ENCODE data around the gene DHPS.

DHPS gene

DNA sequence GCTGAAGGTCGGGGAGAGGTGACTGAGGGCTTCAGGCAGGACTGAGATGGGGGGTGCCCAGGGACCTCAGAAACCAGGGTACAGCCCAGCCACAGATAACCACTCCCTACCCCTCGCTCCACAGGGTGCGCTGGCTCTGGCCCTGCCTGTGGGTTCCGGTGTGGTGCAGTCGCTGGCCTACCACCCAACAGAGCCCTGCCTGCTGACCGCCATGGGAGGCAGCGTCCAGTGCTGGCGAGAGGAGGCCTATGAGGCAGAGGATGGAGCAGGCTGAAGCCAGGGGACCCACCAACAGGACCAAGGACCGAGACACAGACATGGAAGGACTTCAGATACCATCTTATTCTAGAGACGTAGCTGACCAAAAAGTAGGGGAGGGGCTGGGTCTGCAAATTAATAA is 6.3 kb downstream of the DHPS start:
- no peak for DNase-seq (ENCODE audit: low read depth in 2 of 2)

DNA sequence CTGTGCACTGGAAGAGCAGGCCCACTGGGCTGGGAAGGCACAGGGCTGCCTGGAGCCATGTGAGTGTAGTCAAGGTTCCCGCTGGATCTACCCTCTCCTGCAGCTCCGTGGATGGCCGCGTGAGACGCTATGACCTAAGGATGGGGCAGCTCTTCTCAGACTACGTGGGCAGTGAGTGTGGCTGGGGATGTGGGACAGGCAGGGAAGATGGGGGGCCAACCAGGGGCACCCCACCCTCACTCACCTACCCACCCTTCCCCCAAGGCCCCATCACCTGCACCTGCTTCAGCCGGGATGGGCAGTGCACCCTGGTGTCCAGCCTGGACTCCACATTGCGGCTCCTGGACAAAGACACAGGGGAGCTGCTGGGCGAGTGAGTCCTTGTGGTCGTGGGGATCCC is 8.9 kb downstream of the DHPS start:
- no peak for DNase-seq (ENCODE audit: low read depth in 2 of 2)

DNA sequence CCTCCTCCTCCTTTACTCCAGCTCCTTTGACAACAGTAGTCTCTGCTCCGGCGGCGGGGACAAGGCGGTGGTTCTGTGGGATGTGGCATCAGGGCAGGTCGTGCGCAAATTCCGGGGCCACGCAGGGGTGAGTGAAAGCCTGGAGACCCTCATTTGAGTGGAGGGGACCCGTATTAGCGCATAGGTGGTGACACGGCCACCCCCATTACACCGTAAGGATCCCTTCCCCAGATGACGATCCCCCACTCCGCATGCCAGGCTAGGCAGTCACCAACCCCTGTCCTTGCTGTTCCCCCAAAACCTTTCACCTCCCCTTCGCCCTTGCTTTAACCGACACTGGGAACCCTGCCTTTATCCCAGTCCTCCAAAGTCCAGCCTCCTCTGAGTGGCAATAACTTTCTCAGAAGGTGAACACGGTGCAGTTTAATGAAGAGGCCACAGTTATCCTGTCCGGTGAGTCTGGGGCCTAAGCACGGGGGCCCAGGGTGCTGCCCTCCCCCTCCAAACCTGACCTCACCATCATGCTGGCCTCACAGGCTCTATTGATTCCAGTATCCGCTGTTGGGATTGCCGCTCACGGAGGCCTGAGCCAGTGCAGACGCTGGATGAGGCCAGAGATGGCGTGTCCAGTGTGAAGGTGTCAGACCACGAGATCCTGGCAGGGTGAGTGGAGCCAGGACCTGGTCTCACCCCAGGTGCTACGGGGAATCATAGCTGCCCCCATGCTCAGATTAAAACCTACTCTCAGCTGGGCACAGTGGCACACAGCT is 11.3 kb downstream of the DHPS start:
- DNase-seq (ENCODE audit: low read depth in 2 of 2): no peak

- peak; percentile 52 to 54 for DNase-seq (ENCODE audit: low read depth in 2 of 2)
Observed at GRCh38 chr19:12669270-12670158, 12.2 kb downstream of the DHPS start.

DNA sequence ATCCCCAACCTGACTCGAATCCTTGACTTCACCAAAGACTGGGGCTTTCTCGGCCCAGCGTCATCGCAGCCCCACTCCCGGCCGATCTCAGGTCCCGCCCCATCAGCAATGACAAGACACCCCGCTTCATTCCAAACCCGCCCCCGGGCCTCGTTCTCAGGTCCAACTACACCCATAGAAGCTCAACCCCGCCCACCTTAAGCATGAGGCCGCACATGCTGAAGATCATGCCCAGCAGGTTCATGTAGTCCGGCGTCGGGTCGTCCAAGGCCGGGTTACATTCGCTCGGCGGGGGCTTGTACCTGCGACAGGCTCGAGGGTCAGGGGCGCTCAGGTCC is 12.8 kb downstream of the DHPS start:
- peak; percentile 38 to 53 for DNase-seq (ENCODE audit: low read depth in 2 of 2)

DNA sequence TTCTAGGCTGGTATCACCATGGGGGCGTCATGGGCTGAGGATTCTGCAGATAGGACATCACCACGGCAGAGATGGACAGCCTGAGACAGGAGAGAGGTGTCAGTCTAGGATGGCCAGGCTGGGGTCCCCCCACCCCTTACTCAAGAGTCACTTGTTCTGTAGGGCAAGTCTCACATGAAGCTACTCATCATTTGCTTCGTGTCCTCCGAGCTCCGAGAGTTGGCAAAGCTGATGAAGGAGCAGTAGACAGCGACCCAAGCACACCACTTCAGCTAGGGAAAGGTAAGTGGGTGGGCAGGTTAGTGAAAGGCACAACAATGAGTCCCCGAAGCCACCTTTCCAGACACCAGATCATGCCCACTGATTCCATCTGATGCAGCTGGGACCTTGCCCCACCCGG is 13.3 kb downstream of the DHPS start:
- no peak for DNase-seq (ENCODE audit: low read depth in 2 of 2)

- no peak for DNase-seq (ENCODE audit: low read depth in 2 of 2)
Observed at GRCh38 chr19:12667731-12668302, 13.9 kb downstream of the DHPS start.

DNA sequence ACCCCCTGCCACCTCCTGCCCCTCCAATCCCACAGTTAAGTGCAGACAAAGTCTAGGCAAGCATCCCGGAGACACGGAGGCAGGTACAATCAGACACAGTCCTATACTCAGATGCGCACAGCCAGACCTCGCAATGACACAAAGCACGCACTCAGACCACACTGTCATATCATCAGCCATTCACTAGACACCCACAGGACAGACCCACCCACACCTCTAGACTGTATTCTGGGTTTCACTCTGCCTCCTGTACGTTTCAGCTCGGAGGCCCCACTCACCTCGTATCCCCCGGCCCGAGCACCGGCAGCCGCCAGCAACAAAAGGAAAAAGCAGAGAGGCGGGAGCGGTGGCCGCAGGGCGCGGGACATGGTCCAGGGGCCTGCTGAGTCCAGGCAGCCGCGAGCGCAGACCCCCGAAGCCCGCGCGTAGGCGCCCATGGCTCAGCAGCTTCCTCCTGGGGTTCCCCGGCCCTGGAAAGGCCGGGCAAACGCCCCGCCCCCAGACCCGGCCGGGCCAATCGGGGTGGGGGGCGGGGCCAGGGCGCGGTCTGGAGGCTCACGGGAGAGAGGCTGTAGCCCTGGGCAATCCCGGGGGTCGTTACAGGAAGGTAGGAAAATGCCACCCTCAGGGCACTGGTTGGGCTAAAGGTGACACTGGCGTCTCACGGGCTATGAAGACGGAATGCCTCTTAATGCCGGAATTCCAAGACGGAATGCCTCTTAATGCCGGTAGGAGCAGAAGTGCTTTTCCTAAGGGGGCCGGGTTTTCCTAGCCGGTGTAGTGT is 15.2 kb downstream of the DHPS start, which contains the start of the genes MAN2B1 and WDR83:
Gene MAN2B1, minus strand, starts transcription at position 478 of the 784 bp plus-strand sequence. Its CDS starts 41 bp downstream, at position 437.
Gene WDR83, plus strand, starts transcription at position 543 of the 784 bp plus-strand sequence. CDS start 2,984 bp downstream, outside the sequence.
- DNase-seq (ENCODE audit: low read depth in 2 of 2): peak; percentile 53 to 56

DNA sequence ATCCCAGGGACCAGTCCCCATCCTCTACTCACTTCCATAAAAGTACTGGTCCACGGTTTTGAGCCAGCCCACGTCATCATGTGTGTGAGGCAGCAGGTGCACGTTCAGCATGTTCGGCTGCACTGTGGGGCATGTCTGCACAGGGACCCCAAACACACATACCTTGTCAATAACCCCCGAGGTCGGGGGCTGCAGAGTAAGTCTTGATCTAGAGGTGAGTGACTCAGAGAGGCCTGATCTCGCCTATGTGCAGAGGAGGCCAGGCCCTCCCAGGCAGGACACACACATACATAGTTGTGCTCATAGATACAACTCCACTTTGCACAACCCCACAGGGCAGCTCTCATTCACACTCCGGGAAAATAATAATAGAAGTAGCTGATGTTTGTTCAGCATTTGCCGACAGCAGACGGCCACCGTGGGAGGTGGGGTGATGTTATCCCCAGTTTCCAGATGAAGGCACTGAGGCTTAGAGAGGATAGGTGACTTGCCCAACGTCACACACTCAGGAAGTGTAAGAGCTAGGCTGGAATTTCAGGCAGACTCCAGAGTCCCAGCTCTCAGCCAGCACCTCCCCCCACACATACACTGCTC is 15.9 kb downstream of the DHPS start:
- DNase-seq (ENCODE audit: low read depth in 2 of 2): no peak

GRCh38 chr19:12665281-12665573 is 16.5 kb downstream of the DHPS start:
- DNase-seq (ENCODE audit: low read depth in 2 of 2): no peak

DNA sequence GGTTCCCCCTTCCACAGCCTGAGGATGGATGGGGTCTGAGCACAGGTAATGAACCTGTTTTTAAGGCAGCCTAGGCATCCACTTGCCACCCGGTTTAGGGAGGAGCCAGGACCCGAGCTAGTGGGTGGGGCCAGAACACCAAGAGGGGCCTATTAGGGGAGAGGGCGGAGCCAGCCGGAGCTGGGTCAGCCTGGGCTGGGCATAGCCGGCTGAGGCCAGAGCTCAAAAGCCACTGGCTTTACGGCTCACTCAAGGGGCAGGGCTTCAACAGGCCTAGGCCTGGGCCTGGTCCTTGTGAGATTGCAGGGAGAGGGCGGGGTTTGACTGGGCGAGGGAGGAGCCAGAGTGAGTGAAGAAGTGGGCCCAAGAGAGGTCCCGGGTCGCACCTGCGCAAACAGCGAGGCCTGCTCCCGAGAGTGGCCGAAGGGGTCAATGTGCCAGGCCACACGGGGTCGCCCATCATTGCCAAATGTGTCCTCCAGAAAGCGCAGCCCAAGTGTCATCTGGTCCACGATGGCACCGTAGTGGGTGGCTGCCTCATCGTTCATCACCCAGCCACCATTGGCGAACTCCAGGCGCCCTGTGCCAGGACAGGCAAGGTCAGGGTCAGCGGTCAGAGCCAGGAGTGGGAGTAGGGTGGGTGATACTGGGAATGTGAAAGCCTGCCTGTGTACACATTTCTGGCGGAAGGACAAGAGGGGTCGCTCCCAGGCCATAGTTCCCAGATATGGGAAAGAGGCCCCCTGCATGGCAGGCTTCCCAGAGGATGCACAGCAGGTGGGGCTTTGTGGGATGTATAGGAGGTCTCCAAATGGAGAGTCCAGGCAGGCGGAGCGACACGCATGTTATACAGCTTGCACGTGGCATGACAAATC is 17.0 kb downstream of the DHPS start:
- no peak for DNase-seq (ENCODE audit: low read depth in 2 of 2)

DNA sequence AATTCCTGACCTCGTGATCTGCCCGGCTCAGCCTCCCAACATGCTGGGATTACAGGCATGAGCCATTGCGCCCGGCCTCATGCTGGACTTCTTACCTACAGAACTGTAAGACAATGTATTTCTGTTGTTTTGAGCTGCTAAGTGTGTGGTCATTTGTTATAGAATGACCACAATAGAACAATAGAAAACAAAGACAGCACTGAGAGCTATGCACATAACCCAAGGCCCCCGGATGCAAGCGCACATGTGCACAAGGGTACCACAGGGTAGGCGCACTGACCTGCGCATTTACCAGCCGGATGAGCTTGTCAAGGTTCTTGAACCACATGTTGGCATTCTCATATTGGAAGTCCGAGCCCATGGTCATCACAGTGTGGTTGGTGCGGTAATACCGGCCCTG is 20.7 kb downstream of the DHPS start:
- no peak for DNase-seq (ENCODE audit: low read depth in 2 of 2)

GRCh38 chr19:12657966-12658365 is 23.7 kb downstream of the DHPS start:
- DNase-seq (ENCODE audit: low read depth in 2 of 2): no peak

GRCh38 chr19:12656899-12657571 is 24.6 kb downstream of the DHPS start:
- DNase-seq (ENCODE audit: low read depth in 2 of 2): no peak

- DNase-seq (ENCODE audit: low read depth in 2 of 2): no peak
Observed at GRCh38 chr19:12655546-12655945, 26.1 kb downstream of the DHPS start.

- DNase-seq (ENCODE audit: low read depth in 2 of 2): no peak
Observed at GRCh38 chr19:12652219-12652618, 29.5 kb downstream of the DHPS start.

DNA sequence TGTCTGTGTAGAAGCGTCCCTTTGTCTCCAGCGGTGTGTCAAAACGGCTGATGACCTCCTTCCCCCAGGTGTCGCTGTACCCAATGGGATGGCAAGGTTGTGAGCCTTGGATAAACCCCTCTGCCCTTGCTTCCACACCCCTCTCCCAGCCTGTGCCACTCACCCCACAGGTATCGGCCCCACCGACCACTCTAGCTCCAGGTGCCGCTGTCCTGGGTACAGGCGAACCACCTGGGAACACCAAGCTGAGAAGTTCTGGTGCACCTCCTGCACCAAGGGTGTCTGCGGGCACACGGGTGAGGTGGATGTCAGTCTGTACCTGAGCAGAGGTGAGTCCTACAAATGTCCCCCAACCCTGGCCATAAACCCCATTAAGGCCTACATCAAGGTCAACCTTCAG is 31.7 kb downstream of the DHPS start:
- DNase-seq (ENCODE audit: low read depth in 2 of 2): no peak

DNA sequence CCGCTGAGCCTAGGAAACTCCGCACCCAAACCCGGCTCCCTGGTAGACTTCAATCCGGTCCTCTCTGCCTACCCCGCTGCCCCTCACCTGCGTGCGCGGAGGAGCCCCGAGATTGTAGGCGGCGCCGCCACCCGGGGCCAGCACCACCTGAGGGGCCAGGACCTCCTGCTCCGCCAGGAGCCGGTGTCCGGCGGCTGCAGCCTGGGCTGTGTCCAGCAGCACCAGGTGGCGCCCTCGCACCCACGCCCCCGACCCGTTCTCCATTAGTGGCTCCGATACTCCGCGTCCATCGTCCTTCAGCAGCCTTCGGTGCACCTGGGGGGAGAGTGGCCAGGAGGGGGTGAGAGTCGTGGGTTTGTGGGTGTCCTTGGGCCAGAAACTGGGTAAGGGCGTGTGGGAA is 33.6 kb downstream of the DHPS start:
- no peak for DNase-seq (ENCODE audit: low read depth in 2 of 2)

DNA sequence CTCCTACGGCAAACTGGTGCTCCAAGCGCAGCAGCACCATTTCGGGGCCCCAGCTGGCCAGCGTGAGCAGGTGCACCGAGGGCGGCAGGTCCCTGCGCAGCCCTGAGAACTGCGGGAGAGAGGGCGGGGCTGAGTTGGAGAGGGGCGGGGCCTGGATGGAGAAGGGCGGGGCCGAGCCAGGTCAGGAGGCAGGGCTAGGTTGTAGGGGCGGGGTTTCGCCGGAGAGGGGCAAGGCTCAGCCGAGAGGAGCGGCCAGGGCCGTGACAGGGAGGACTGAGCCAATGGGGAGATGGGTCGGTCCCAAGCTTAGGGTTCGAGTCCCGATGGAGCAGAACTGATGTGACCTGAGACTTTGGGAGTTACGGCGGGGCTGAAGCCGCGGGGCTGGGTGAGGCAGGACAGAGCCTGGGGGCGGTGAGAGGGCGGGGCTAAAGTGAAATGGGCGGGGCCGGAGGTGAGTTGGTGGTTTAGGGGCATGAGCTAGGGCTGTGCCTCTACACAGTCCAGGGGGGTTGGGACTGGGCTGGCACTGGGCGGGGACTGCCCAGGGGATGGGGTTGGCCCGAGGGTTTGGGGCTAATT is 34.1 kb downstream of the DHPS start:
- no peak for DNase-seq (ENCODE audit: low read depth in 2 of 2)

DNA sequence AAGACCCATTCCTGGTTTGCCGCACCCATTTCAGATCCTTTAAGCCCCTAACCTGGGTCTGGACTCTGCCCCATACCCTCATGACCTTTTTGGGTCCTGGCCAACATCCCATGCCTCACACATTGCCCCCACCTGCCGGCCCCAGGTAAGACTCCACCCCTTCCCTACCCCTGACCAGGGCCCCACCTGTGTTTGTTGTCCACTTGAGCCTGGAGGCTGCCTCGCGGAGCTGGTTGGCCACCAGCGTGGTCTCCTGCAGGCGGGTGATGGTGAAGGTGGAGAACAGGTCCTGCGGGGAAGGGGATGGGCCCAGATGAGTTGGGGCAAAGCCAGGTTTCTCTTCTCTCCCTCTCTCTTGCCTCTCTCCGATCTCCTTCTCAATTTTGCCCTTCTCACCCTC is 34.6 kb downstream of the DHPS start:
- no peak for DNase-seq (ENCODE audit: low read depth in 2 of 2)

Measured in activated CD8-positive, alpha-beta memory T cell treated with anti-CD3 and anti-CD28 coated beads for 4 hours (primary cell).